Astrocyte of the spinal cord (primary cell): ENCODE results near the gene GABBR2.

ENCODE experiments used
- DNase-seq: peaks from one replicate; pipeline ENCODE4 v3.0.0; 2011; ENCODE audit warnings: low read depth, low spot score
- H3K4me3 ChIP-seq: 2 replicates; pipeline ENCODE4 v1.5.1; 2011; ENCODE audit warnings: low read depth, mild to moderate bottlenecking, low read length, moderate library complexity
- in situ Hi-C: cut with HindIII; loops from 2 replicates; pipeline ENCODE4 v1.10.0; 2017; ENCODE audit warnings: low sequenced_read_pairs
- TF ChIP-seq, protein P1 (sequence below): IDR thresholded peaks from 2 replicates; pipeline ENCODE4 v1.5.1; 2012; ENCODE audit warnings: low read depth, mild to moderate bottlenecking, low read length, inconsistent platforms

Gene GABBR2

DNA sequence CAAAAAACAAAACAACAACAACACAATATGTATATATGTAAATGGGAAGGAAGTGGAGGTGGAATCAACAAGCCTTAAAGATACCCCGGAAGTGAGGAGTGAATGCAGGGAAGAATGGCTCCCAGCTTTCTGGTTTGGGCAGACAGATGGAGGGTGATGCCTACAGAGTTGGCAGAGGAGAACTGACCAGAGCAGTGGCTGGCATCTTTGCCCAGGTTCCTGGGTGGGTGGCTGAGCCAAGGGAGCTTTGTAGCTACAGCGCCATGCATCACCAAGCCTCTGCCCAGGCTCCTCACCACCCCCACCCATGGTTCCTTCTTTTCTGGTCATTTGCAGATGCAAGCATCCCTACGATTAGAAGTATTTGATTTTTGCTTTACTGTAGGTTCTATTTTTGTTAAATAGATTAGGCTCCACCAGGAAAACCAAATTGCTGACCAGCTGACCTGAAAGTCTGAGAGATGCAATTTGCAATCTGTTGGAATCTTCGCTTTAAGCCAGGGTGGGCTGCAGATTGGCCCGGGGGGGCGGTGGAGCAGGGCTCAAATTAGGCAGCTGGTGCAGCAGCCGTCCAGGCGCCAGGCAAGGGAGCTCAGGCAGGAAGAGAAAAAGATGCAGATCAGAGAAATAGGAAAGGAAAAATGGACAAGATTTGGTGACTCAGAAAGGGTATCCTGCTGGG is 290.0 kb downstream of the GABBR2 start:
- no peak overlapping the region for H3K4me3 ChIP-seq
- in situ Hi-C loops, result no loop called here
- no peak for DNase-seq
- TF ChIP-seq, protein P1, sequence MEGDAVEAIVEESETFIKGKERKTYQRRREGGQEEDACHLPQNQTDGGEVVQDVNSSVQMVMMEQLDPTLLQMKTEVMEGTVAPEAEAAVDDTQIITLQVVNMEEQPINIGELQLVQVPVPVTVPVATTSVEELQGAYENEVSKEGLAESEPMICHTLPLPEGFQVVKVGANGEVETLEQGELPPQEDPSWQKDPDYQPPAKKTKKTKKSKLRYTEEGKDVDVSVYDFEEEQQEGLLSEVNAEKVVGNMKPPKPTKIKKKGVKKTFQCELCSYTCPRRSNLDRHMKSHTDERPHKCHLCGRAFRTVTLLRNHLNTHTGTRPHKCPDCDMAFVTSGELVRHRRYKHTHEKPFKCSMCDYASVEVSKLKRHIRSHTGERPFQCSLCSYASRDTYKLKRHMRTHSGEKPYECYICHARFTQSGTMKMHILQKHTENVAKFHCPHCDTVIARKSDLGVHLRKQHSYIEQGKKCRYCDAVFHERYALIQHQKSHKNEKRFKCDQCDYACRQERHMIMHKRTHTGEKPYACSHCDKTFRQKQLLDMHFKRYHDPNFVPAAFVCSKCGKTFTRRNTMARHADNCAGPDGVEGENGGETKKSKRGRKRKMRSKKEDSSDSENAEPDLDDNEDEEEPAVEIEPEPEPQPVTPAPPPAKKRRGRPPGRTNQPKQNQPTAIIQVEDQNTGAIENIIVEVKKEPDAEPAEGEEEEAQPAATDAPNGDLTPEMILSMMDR, result no peak

- in situ Hi-C loops, result no loop called here
- H3K4me3 ChIP-seq, result no peak overlapping the region
- TF ChIP-seq, protein P1, result no peak
- no peak for DNase-seq
Observed at GRCh38 chr9:98416294-98417248, 292.2 kb downstream of the GABBR2 start.

GRCh38 chr9:98415782-98416181 is 293.0 kb downstream of the GABBR2 start:
- in situ Hi-C loops, result no loop called here
- no peak overlapping the region for H3K4me3 ChIP-seq
- TF ChIP-seq, protein P1, result no peak
- no peak for DNase-seq

DNA sequence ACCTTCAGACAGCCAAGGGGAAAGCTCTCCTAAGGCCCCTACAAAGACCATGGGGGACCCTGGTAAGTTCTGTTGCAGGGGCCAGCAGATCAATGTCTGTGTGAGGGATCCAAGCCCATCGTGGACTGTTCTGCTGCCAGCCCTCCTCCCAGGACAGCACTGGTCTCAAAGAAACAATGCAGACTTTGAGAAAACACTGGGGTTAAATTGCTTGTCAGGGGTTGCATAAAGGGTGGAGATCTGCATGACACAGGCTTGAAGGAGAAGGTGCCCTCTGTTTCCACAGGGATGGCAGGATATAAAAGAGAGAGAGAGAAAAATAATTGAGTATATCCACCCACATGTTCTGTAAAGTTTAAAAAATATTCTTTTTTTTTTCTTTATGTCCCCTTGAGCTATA is 295.7 kb downstream of the GABBR2 start:
- no peak overlapping the region for H3K4me3 ChIP-seq
- TF ChIP-seq, protein P1, result no peak
- DNase-seq, result no peak
- in situ Hi-C loops, result no loop called here

- H3K4me3 ChIP-seq, result no peak overlapping the region
- in situ Hi-C loops, result no loop called here
- no peak for DNase-seq
- TF ChIP-seq, protein P1, result no peak
Observed at GRCh38 chr9:98412101-98412842, 296.5 kb downstream of the GABBR2 start.

DNA sequence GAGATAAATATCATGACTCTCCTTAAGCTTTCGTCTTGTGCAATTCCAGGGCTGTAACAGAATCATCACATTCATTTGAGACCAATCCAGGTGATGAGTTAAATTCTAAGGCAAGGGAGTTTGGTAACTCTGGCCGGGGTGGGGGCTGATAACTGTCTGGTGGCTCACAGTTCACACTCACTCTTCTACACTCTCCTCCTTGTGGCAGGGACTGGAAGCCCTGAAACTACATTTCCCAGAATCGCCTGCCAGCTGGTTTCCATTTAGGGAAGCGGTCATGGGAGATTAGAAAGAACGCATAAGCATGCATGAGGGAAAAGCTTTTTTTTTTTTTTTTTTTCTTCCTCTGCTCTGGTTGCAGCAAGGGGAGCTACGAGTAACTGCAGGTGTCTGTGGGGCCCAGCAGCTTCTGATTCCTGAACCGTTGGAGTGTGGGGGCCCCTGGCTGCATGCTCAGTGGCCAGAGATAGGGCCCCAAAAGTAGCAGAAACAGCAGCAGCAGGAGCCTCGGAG is 298.5 kb downstream of the GABBR2 start:
- TF ChIP-seq, protein P1, result peak; percentile 42
- in situ Hi-C loops, result no loop called here
- peak; percentile 54 for DNase-seq
- H3K4me3 ChIP-seq, result no peak overlapping the region
